Mesodermal cell (in vitro differentiated cells): ENCODE measurements around the gene POMGNT2.
A peak's percentile ranks its signal among the peaks of the same experiment; 100 is the strongest.

Source experiments
- H3K27ac ChIP-seq: 2 replicates; pipeline ENCODE4 v1.7.0; 2013; ENCODE audit warnings: mild to moderate bottlenecking, low read depth, low read length, moderate library complexity; ENCODE audit not compliant: severe bottlenecking
- H3K36me3 ChIP-seq: 2 replicates; pipeline ENCODE4 v1.7.1; 2013; ENCODE audit warnings: mild to moderate bottlenecking, low read length, moderate library complexity; ENCODE audit not compliant: control insufficient read depth, insufficient read depth
- H3K4me1 ChIP-seq: one replicate; pipeline ENCODE4 v1.7.1; 2013; ENCODE audit warnings: mild to moderate bottlenecking, low read length; ENCODE audit not compliant: insufficient read depth, control insufficient read depth, poor library complexity, severe bottlenecking
- H3K4me3 ChIP-seq: 2 replicates; pipeline ENCODE4 v1.7.0; 2013; ENCODE audit warnings: low read length, control low read depth, mild to moderate bottlenecking; ENCODE audit not compliant: insufficient read depth, poor library complexity, severe bottlenecking; ENCODE audit errors: extremely low read depth
- H3K9me3 ChIP-seq: 2 replicates; pipeline ENCODE4 v1.7.1; 2013; ENCODE audit warnings: mild to moderate bottlenecking, low read length, moderate library complexity; ENCODE audit not compliant: control insufficient read depth
- WGBS, 2 experiments: methylation state at CpG; one replicate each; pipeline ENCODE4 v1.1.5; 2013; ENCODE audit warnings: missing lambda C conversion rate in 2 of 2; ENCODE audit not compliant: insufficient coverage in 2 of 2; 5-methylcytosine and 5-hydroxymethylcytosine counted together

POMGNT2 gene

DNA sequence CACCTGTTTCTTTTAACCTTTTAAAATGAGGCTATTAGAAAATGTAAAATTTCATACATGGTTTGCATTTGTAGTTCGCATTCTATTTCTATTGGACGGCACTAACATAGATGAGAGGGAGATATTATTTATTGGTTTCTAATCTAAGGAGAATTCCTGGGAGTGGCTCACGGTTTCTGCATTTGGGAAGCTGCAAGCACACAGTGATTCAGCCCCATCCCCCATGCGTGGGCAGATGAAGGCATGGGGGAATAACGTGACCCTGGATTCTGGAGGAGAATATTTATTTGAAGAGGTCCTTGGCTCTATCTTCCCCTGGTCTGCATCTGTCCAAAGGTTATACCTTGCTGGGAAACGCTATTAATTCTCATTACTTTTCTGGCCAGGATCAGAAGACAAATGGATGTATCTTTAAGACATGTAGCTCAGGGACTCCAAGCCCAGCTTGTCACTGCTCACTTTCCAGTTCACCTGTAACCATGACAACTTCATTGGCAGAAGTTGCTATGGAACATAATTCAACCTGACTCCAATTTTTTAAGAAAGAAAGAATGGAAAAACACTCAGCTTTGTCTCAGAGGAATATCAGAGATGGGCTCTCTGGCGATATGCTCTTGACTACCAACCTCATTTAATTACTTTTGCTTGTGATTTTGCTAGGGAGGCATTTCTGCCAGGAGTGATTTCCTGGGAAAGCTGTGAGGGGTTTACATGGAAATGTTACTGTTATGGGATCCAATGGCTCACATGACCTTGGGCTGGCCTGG, 27.2 kb upstream of the POMGNT2 start:
- no peaks in the 10 kb centered on the region for H3K4me1 ChIP-seq
- WGBS, 2 experiments = 85 to 86% methylated on average over 3 of the region's 7 CpGs
- H3K36me3 ChIP-seq = no peaks in the 10 kb centered on the region
- H3K4me3 ChIP-seq = no peak overlapping the region
- no peak overlapping the region for H3K27ac ChIP-seq
- no peaks in the 10 kb centered on the region for H3K9me3 ChIP-seq

DNA sequence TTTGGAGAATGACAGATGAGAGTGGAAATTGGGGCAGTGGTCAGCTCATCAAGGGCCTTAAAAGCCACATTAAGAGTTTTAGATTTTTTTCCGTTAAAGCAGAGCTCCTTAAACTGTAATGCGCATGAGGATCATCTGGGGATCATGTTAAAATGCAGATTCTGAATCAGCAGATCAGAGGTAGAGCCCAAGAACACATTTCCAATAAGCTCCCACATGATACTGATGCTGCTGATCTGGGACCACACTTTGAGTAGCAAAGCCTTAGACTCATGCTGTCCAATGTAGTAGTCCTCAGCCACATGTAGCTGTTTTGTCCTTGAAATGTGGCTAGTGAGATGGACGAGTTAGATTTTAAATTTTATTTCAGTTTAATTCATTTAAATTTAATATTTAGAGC, 26.3 kb upstream of the POMGNT2 start:
- Histone ChIP-seq H3K4me3 (no peak overlapping the region), H3K4me1 (no peaks in the 10 kb centered on the region), H3K36me3 (no peaks in the 10 kb centered on the region), H3K9me3 (no peaks in the 10 kb centered on the region), H3K27ac (no peak overlapping the region)
- 90 to 92% methylated on average over 2 of the region's 3 CpGs for WGBS, 2 experiments

DNA sequence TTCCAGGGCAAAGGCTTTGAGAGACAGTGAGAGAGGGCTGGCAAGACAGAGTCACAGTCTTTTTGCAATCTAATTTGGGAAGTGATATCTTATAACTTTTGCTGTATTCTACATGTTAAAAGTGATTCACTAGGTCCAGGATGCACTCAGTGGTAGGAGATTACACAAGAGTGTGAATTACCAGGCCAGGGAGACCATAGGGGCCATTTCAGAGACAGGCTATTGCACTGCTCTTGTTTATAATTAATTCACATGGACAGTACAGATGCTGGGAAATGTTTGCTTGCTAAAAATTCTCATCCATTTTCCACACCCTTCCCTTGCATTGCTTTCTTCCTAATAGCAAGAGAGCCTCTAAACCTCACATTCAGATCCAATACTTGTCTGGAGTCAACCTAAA, 22.6 kb upstream of the POMGNT2 start:
- Histone ChIP-seq H3K4me1 (no peaks in the 10 kb centered on the region), H3K27ac (no peak overlapping the region), H3K36me3 (no peaks in the 10 kb centered on the region), H3K4me3 (no peak overlapping the region), H3K9me3 (no peaks in the 10 kb centered on the region)

DNA sequence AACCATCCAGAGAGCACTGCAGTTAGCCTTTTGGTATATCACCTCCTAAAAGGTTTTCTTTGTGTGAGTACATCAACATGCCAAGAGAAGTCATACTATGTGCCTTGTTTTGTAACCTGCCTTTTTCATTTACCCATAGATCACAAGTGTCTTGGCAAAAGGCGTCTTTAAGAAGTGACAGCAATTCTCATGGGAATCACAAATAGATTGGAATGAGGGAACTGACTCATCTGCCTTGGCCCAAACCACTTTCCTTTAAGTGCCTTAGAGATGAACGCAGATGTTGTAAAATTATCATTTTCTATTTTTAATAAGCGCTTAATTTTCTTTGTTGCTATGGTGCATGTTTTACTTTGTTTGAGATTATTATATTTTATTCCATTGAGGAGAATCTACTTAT, 20.7 kb upstream of the POMGNT2 start:
- H3K9me3 ChIP-seq = no peaks in the 10 kb centered on the region
- no peaks in the 10 kb centered on the region for H3K4me1 ChIP-seq
- no peak overlapping the region for H3K27ac ChIP-seq
- no peaks in the 10 kb centered on the region for H3K36me3 ChIP-seq
- 92% methylated on average over 1 of the region's 3 CpGs; no CpG with 5 or more reads in 1 of the 2 experiments for WGBS, 2 experiments
- H3K4me3 ChIP-seq = no peak overlapping the region

DNA sequence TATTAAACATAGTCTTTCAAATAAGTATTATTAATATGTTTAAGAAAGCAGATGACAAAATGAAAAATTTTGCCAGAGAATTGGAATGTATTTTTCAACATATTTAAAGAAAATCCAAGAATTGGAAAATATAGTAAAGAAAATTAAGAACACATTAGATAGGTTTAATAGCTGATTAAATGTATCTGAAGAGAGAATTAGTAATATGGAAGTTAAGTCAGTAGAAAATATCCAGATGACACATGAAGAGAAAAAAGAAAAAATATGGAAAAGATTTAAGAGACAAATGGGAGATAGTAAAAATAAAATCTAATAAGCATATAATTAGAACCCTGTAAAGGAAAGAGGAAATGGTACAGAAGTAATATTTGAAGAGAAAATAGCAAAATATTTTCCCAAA, 18.0 kb upstream of the POMGNT2 start:
- no peaks in the 10 kb centered on the region for H3K36me3 ChIP-seq
- no peak overlapping the region for H3K4me3 ChIP-seq
- no peak overlapping the region for H3K27ac ChIP-seq
- no peaks in the 10 kb centered on the region for H3K4me1 ChIP-seq
- no peaks in the 10 kb centered on the region for H3K9me3 ChIP-seq

DNA sequence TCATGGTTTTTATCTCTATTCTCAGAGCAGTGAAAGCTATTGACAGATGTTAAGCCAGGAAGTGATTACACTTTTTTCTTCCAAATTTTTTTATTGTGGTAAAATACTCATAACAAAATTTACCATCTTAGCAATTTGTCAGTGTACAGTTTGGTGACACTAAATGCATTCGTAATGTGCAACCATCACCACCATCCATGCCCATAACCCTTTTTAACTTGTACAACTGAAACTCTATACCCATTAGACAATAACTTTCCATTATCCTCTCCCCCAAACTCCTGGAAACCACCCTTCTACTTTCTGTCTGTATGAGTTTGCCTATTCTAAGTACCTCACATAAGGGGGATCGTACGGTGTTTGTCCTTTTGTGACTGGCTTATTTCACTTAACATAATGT, 15.1 kb upstream of the POMGNT2 start:
- no peak overlapping the region for H3K27ac ChIP-seq
- 100% methylated on average over 1 of the region's 3 CpGs; no CpG with 5 or more reads in 1 of the 2 experiments for WGBS, 2 experiments
- no peaks in the 10 kb centered on the region for H3K36me3 ChIP-seq
- H3K4me3 ChIP-seq = no peak overlapping the region
- no peaks in the 10 kb centered on the region for H3K4me1 ChIP-seq
- H3K9me3 ChIP-seq = no peaks in the 10 kb centered on the region

DNA sequence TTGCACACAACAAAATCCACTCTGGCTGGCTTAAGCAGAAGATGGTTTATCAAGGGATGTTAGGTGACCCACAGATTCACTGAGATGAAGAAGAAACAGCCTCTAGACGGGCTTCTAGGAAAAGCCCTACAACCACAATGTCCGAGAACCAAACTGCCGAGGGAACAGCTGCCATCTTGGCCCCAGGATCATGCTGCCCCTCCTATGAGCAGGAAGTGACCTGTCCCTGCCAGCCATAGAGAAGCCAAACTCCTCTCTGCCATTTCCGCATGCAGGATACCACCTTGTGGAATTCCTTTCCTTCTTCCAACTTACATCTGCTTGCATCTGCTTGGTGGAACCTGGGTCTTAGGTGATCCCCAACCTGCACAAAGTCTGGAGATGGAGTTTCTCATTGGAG, 11.4 kb upstream of the POMGNT2 start:
- H3K4me3 ChIP-seq = no peak overlapping the region
- H3K4me1 ChIP-seq = no peaks in the 10 kb centered on the region
- H3K27ac ChIP-seq = no peak overlapping the region
- WGBS, 2 experiments = 92 to 96% methylated on average over 2 to 4 of the region's 4 CpGs
- no peaks in the 10 kb centered on the region for H3K36me3 ChIP-seq
- H3K9me3 ChIP-seq = no peaks in the 10 kb centered on the region

DNA sequence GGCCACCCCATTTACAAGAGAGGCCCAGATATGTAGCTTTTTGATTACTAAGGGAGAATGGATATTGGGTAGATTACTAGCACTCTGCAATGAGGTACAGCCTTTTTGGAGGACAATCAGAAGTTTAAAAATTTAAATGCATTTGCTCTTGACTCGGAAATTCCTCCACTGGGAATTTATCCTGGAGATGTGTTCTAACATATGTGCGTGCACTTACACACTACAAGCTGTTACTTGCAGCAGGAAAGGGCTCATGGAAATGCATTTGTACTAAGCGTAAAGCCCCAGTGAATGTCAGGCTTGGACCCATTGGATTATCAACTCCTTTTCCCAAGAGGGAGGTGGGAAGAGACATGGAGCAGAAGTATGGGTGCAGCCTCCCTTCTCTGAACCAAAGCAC, 7.8 kb upstream of the POMGNT2 start:
- no peak overlapping the region for H3K27ac ChIP-seq
- H3K36me3 ChIP-seq = no peaks in the 10 kb centered on the region
- no peaks in the 10 kb centered on the region for H3K4me1 ChIP-seq
- WGBS, 2 experiments = 88 to 89% methylated on average over 2 to 3 of the region's 3 CpGs
- H3K4me3 ChIP-seq = no peak overlapping the region
- H3K9me3 ChIP-seq = no peaks in the 10 kb centered on the region

DNA sequence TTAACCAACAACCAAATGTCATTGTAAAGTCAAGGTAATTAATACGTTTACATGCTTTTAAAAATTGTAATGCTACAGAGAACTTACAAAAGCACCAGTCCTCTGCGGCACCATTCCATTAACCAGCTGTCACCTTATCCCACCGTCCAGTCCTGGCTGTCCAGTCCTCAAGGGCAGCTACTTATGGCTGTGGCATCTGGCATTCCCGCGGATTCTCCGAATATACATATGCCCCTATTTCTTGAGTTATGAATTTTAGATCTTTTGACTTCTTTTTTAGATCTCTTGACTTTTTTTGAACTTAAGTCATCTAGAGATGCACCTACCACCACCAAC, 382 bp upstream of the POMGNT2 start:
- no peaks in the 10 kb centered on the region for H3K4me1 ChIP-seq
- H3K36me3 ChIP-seq = no peaks in the 10 kb centered on the region
- no peaks in the 10 kb centered on the region for H3K9me3 ChIP-seq
- H3K4me3 ChIP-seq = peak overlapping the region; percentile 73
- 14 to 33% methylated on average over 2 to 4 of the region's 6 CpGs for WGBS, 2 experiments
- no peak overlapping the region for H3K27ac ChIP-seq

DNA sequence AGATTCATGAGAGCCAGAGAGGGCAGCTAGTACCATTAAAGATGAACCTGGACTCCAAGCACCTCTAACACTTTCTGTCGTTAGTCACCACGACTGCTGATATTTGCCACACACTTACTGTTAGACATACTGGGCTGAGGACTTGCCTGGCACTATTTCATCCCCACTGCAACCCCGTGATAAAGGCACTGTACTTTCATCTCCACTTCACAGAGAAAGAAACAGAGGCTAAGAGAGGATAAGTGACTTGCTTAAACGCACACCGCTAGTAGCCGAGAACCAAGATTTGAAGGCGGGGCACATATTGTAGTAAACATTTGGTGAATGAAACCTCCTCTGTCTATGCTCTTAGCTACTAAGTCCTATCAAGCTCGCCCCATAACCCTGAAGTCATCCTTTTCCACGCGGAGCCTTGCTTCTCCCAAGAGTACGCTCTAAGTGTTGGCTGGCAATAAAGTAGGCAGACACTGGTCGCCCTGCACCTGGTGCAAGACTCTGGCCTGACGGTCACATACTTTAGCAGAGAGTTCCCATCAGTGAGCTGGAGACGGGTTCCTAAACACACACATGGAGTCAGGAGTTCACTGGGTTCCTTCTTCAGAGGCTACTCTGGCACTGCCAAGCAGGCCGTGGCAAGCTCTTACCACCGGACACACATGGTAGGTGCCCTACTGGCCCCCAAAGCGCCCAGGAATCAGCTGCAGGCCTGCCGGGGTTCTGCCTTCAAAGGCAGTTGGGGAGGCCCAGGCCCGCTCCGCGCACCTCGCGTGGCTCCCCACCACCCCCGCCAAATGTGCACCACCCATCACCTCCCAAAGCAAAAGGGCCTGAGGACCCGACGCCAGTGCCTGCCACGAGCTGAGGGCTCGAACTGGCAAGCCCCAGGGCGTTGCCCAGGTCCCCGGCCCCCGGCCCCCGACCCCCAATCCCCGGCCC, 951 bp downstream of the POMGNT2 start:
- Histone ChIP-seq H3K4me3 (peak overlapping the region; percentile 73), H3K36me3 (no peaks in the 10 kb centered on the region), H3K4me1 (no peaks in the 10 kb centered on the region), H3K9me3 (no peaks in the 10 kb centered on the region), H3K27ac (no peak overlapping the region)
- WGBS, 2 experiments = 72 to 76% methylated on average over 17 to 20 of the region's 33 CpGs

DNA sequence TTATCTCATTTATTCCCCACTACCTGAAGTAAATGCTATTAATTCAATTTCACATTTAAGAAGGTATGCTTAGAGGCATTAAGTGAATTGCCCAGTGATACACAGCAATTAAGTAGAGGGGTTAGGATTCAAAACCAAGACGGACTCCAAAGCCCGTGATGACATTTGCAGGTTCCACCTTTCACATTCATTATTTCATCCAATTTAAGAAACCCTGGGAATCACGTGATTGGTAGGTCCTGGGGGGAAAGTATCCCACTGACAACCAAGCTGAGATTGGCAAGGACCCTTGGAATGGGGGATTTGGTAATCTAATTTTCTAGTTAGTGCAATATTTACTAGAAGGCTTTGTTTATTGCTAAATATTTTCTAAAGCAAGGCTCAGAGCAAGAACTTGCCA, 1.8 kb downstream of the POMGNT2 start:
- H3K4me3 ChIP-seq = no peak overlapping the region
- H3K27ac ChIP-seq = no peak overlapping the region
- no peaks in the 10 kb centered on the region for H3K4me1 ChIP-seq
- H3K9me3 ChIP-seq = no peaks in the 10 kb centered on the region
- no peaks in the 10 kb centered on the region for H3K36me3 ChIP-seq
- no CpG with 5 or more reads among the region's 3 CpGs for WGBS, 2 experiments
